ENCODE data around the gene EMX1.

Gene EMX1

GRCh38 chr2:72980535-72981217 lies 63.4 kb downstream of the EMX1 start:
- DNase-seq (ENCODE audit: low spot score): no peak

GRCh38 chr2:72981536-72981935 lies 64.2 kb downstream of the EMX1 start:
- DNase-seq (ENCODE audit: low spot score): no peak

- DNase-seq (ENCODE audit: low spot score): no peak
These were observed 64.9 kb downstream of the EMX1 start for GRCh38 chr2:72982219-72982618.

- no peak for DNase-seq (ENCODE audit: low spot score)
These were observed 65.6 kb downstream of the EMX1 start for GRCh38 chr2:72982781-72983499.

GRCh38 chr2:72983500-72984161 lies 66.3 kb downstream of the EMX1 start:
- no peak for DNase-seq (ENCODE audit: low spot score)

- no peak for DNase-seq (ENCODE audit: low spot score)
These were observed 66.9 kb downstream of the EMX1 start for GRCh38 chr2:72984172-72984671.

All from left forelimb (tissue), 1 donor.